VCaP (cell line): ENCODE data around the gene KCNE3.

Experiments used
- H3K27ac ChIP-seq: fragments of 450-650 bp; 2 replicates; pipeline ENCODE4 v1.5.1; 2017
- CTCF ChIP-seq: fragments of 450-650 bp; conservative IDR thresholded peaks from 2 replicates; pipeline ENCODE4 v1.5.1; 2017; ENCODE audit warnings: mild to moderate bottlenecking, moderate library complexity

Gene KCNE3

GRCh38 chr11:74479732-74480123 lies 12.4 kb upstream of the KCNE3 start:
- H3K27ac ChIP-seq: no peak overlapping the region

GRCh38 chr11:74478877-74479731 lies 11.8 kb upstream of the KCNE3 start:
- H3K27ac ChIP-seq: no peak overlapping the region
- no peak for TF ChIP-seq CTCF

More at GRCh38 chr11:74479732-74480123, 12.4 kb upstream of the KCNE3 start:
- no peak for TF ChIP-seq CTCF

GRCh38 chr11:74476536-74476935 lies 9.2 kb upstream of the KCNE3 start:
- no peak for TF ChIP-seq CTCF
- no peak overlapping the region for H3K27ac ChIP-seq

- H3K27ac ChIP-seq: no peak overlapping the region
- TF ChIP-seq CTCF: no peak
These were observed 7.0 kb upstream of the KCNE3 start for GRCh38 chr11:74474316-74474715.

GRCh38 chr11:74473382-74474173 lies 6.2 kb upstream of the KCNE3 start:
- H3K27ac ChIP-seq: no peak overlapping the region
- no peak for TF ChIP-seq CTCF

GRCh38 chr11:74471668-74472429 lies 4.5 kb upstream of the KCNE3 start:
- no peak overlapping the region for H3K27ac ChIP-seq
- no peak for TF ChIP-seq CTCF

- H3K27ac ChIP-seq: no peak overlapping the region
- TF ChIP-seq CTCF: no peak
These were observed 3.7 kb upstream of the KCNE3 start for GRCh38 chr11:74471037-74471436.
